ENCODE results near the gene RIPOR2.

- TF ChIP-seq POLR2A (IDR thresholded peaks at IDR 0.05), result no peak
- TF ChIP-seq, protein P1, sequence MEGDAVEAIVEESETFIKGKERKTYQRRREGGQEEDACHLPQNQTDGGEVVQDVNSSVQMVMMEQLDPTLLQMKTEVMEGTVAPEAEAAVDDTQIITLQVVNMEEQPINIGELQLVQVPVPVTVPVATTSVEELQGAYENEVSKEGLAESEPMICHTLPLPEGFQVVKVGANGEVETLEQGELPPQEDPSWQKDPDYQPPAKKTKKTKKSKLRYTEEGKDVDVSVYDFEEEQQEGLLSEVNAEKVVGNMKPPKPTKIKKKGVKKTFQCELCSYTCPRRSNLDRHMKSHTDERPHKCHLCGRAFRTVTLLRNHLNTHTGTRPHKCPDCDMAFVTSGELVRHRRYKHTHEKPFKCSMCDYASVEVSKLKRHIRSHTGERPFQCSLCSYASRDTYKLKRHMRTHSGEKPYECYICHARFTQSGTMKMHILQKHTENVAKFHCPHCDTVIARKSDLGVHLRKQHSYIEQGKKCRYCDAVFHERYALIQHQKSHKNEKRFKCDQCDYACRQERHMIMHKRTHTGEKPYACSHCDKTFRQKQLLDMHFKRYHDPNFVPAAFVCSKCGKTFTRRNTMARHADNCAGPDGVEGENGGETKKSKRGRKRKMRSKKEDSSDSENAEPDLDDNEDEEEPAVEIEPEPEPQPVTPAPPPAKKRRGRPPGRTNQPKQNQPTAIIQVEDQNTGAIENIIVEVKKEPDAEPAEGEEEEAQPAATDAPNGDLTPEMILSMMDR (IDR thresholded peaks at IDR 0.05), result no peak
Observed at GRCh38 chr6:24960991-24961475, 25.3 kb upstream of the RIPOR2 start.
